B cell (primary cell): Measurements from ENCODE around the gene TOB2. TPM values are rescaled to one million over a fixed set of nuclear protein-coding genes. Genes with fewer than 3 reads are reported as not detected.
A peak's percentile ranks its signal among the peaks of the same experiment; 100 is the strongest.
"Not testable (repeated sequence)": the region's sequence is repeated elsewhere in the genome, so short reads cannot be mapped to it uniquely, and the experiment has no call there.

Experiments used
- ATAC-seq: fragments of 200-7000 bp; cut with Tn5 transposase; one replicate; pipeline ENCODE4 v1.10.0; 2021; ENCODE audit warnings: low read depth, mild to moderate bottlenecking, moderate number of reproducible peaks, moderate library complexity
- CTCF ChIA-PET: fragments of 350-600 bp; sonication (Branson Sonifier 250); formaldehyde crosslinking; loops from one replicate; lab custom pipeline; 2021; ENCODE audit warnings: antibody characterized with exemption, inconsistent platforms; lab: Charles Lee
- POLR2A ChIA-PET: fragments of 350-600 bp; sonication (Branson Sonifier 250); formaldehyde crosslinking; loops from one replicate; lab custom pipeline; 2021; ENCODE audit warnings: antibody characterized with exemption; lab: Charles Lee
- DNase-seq: peaks from one replicate; pipeline ENCODE4 v3.0.0; 2013
- H2AFZ ChIP-seq: 2 replicates; pipeline ENCODE4 v1.6.1; 2012; ENCODE audit warnings: mild to moderate bottlenecking, low read depth, low read length; ENCODE audit not compliant: insufficient read depth, poor library complexity, severe bottlenecking
- H3K27ac ChIP-seq, 2 donors: 1 replicate in 1 of 2; 2 replicates in 1 of 2; pipeline ENCODE4 v1.5.1; 2012 to 2013; ENCODE audit warnings: low read length in 2 of 2, mild to moderate bottlenecking in 2 of 2, moderate library complexity in 1 of 2
- H3K27me3 ChIP-seq, 4 experiments: fragments of 200-600 bp in 1 of 4; sonication (generic) in 1 of 4; replicated peaks in 1 of 4; 1 replicate in 2 of 4; 2 replicates in 2 of 4; pipeline versions ENCODE4 v1.6.1 to v1.7.0; 2013 to 2016; ENCODE audit warnings: low read length in 3 of 4, mild to moderate bottlenecking in 2 of 4, mixed read lengths in 1 of 4, moderate library complexity in 1 of 4; ENCODE audit not compliant: insufficient read depth in 4 of 4, control insufficient read depth in 3 of 4; ENCODE audit errors: control extremely low read depth in 1 of 4
- H3K36me3 ChIP-seq, 2 experiments: replicated peaks in 1 of 2; 1 replicate in 1 of 2; 2 replicates in 1 of 2; pipeline versions ENCODE4 v1.6.1 to v1.7.1; 2013; ENCODE audit warnings: low read length in 1 of 2; ENCODE audit not compliant: insufficient read depth in 2 of 2, control insufficient read depth in 1 of 2; ENCODE audit errors: control extremely low read depth in 1 of 2, extremely low read depth in 1 of 2
- H3K4me1 ChIP-seq, 2 donors: fragments of 200-600 bp in 1 of 2; sonication (generic) in 1 of 2; 1 replicate in 1 of 2; 2 replicates in 1 of 2; pipeline versions ENCODE4 v1.5.1 to v1.6.1; 2013 to 2017; ENCODE audit warnings: low read length in 2 of 2; ENCODE audit not compliant: control insufficient read depth in 2 of 2, insufficient read depth in 2 of 2
- H3K4me2 ChIP-seq: replicated peaks from 2 replicates; pipeline ENCODE3; 2012; ENCODE audit warnings: mild to moderate bottlenecking, low read depth, low read length; ENCODE audit not compliant: poor library complexity, severe bottlenecking
- H3K4me3 ChIP-seq, 5 experiments: fragments of 200-600 bp in 1 of 5; sonication (generic) in 1 of 5; 1 replicate in 3 of 5; 2 replicates in 2 of 5; pipeline versions ENCODE4 v1.5.1 to v1.7.0; 2011 to 2016; ENCODE audit warnings: low read length in 4 of 5, mild to moderate bottlenecking in 4 of 5, low read depth in 2 of 5, control low read depth in 1 of 5, moderate library complexity in 1 of 5; ENCODE audit not compliant: insufficient read depth in 1 of 5; ENCODE audit errors: control extremely low read depth in 1 of 5, extremely low read depth in 1 of 5
- H3K79me2 ChIP-seq: fragments of 200-600 bp; sonication (generic); one replicate; pipeline ENCODE4 v1.6.0; 2016; ENCODE audit warnings: low read length; ENCODE audit not compliant: control insufficient read depth, insufficient read depth
- H3K9ac ChIP-seq: fragments of 200-600 bp; sonication (generic); 2 replicates; pipeline ENCODE4 v1.6.1; 2017; ENCODE audit warnings: mild to moderate bottlenecking, low read length, moderate library complexity
- H3K9me3 ChIP-seq, 3 donors: one replicate each; pipeline versions ENCODE4 v1.6.1 to v1.7.1; 2013; ENCODE audit warnings: low read length in 2 of 3; ENCODE audit not compliant: control insufficient read depth in 2 of 3, insufficient read depth in 1 of 3; ENCODE audit errors: control extremely low read depth in 1 of 3
- H4K20me1 ChIP-seq: 2 replicates; pipeline ENCODE4 v1.6.0; 2012; ENCODE audit warnings: mild to moderate bottlenecking, low read length; ENCODE audit not compliant: insufficient read depth, control insufficient read depth, poor library complexity, severe bottlenecking
- H3K27ac Mint-ChIP-seq: one replicate; pipeline ENCODE4 v1.8.0; 2021; ENCODE audit warnings: mixed read lengths
- H3K27me3 Mint-ChIP-seq: one replicate; pipeline ENCODE4 v1.8.0; 2021; ENCODE audit warnings: mixed read lengths
- H3K4me1 Mint-ChIP-seq: one replicate; pipeline ENCODE4 v1.8.0; 2021; ENCODE audit warnings: mixed read lengths
- H3K4me3 Mint-ChIP-seq: one replicate; pipeline ENCODE4 v1.8.0; 2021; ENCODE audit warnings: mixed read lengths
- H3K9me3 Mint-ChIP-seq: one replicate; pipeline ENCODE4 v1.8.0; 2022; ENCODE audit warnings: mixed read lengths; ENCODE audit not compliant: insufficient read depth
- EZH2 ChIP-seq: IDR thresholded peaks from 2 replicates; pipeline ENCODE4 v1.6.1; 2012; ENCODE audit warnings: borderline replicate concordance, low read depth, mild to moderate bottlenecking, moderate library complexity, low read length; ENCODE audit not compliant: insufficient read depth, poor library complexity, severe bottlenecking
- WGBS: methylation state at CpG from one replicate; pipeline ENCODE4 v1.1.5; 2013; ENCODE audit warnings: missing lambda C conversion rate; ENCODE audit not compliant: insufficient coverage; 5-methylcytosine and 5-hydroxymethylcytosine counted together
- intact Hi-C: fragments of 100-400 bp; cut with micrococcal nuclease; formaldehyde crosslinking; loops from one replicate; pipeline ENCODE4 v1.10.0; 2022
- polyA plus RNA-seq: library from polyadenylated mRNA; depleted of rRNA; stranded (reverse); fragments of >200 nt; gene quantifications from 2 replicates; pipeline ENCODE4 v1.2.3, GENCODE V29; 2012
- total RNA-seq, 2 donors: library from RNA; stranded (reverse); fragments of 120-200 nt in 1 of 2; gene quantifications; 1 replicate in 1 of 2; 2 replicates in 1 of 2; pipeline versions ENCODE4 v1.2.3 to v1.2.4, GENCODE V29; 2013 to 2022
- TF ChIP-seq, protein P1 (sequence below): fragments of 200-600 bp; IDR thresholded peaks from one replicate; pipeline ENCODE4 v1.8.0; 2022; ENCODE audit warnings: antibody characterized with exemption, mild to moderate bottlenecking

The TOB2 gene
- total and polyA plus RNA-seq, 2 donors (not counting 1 experiment from before 2014, with no cell fraction given), result 40.4 to 56.0 TPM

DNA sequence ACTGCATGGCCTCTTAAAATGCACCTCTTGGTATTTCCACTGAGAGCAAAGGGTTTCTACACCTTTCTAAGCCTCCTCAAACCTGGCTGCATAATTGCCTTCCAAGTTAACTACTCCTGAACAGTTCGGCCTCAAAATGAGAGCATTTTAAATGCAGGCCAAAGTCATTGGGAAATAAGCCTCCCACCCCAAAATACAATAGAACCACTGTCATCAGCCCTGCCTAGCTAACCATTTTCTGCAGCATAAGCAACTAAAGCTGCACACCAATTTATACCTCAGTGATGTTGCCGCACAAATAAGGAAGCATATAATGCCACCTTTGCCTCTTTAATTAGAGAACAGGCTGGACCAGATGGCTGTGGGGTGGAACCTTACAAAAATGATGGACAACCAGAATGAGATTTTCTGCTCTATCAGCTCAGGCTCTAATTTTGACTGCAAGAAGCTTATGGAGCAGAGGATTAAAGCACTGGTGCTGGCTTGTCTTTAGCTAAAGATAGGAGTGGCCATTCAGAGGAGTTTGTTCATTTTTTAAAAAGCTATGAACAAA is 4.3 kb downstream of the TOB2 start:
- H3K9me3 Mint-ChIP-seq, result no peaks in the 10 kb centered on the region
- peaks cover 4 to 20% of the 10 kb centered on the region in 2 donors for H3K4me1 ChIP-seq
- no peak for ATAC-seq
- ChIA-PET POLR2A (no interaction called here), CTCF (interaction anchor here (0.9 to 1.9 kb wide), 3 partner anchors 27 to 58 kb away, joined by 5 to 7 read pairs (median 6); partner anchors contain the start of genes ACO2 and PHF5A)
- no peaks in the 10 kb centered on the region for H3K27me3 Mint-ChIP-seq
- no peak overlapping the region for H3K4me3 ChIP-seq
- no peak overlapping the region for H3K9ac ChIP-seq
- H3K4me1 Mint-ChIP-seq, result peaks cover 35% of the 10 kb centered on the region
- no peak for TF ChIP-seq EZH2
- TF ChIP-seq, protein P1, sequence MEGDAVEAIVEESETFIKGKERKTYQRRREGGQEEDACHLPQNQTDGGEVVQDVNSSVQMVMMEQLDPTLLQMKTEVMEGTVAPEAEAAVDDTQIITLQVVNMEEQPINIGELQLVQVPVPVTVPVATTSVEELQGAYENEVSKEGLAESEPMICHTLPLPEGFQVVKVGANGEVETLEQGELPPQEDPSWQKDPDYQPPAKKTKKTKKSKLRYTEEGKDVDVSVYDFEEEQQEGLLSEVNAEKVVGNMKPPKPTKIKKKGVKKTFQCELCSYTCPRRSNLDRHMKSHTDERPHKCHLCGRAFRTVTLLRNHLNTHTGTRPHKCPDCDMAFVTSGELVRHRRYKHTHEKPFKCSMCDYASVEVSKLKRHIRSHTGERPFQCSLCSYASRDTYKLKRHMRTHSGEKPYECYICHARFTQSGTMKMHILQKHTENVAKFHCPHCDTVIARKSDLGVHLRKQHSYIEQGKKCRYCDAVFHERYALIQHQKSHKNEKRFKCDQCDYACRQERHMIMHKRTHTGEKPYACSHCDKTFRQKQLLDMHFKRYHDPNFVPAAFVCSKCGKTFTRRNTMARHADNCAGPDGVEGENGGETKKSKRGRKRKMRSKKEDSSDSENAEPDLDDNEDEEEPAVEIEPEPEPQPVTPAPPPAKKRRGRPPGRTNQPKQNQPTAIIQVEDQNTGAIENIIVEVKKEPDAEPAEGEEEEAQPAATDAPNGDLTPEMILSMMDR, result no peak
- H3K9me3 ChIP-seq, result no peaks in the 10 kb centered on the region
- H3K27me3 ChIP-seq, result no peaks in the 10 kb centered on the region
- intact Hi-C loops, result loop anchor here (10.0 kb wide), 2 partner anchors 182 to 588 kb away; partner anchors contain the start of genes DESI1, ST13, XPNPEP3 and XRCC6
- H3K4me2 ChIP-seq, result no peak overlapping the region
- peaks cover 61% of the 10 kb centered on the region for H4K20me1 ChIP-seq
- no peak for DNase-seq
- peak overlapping the region; percentile 37 for H3K4me3 Mint-ChIP-seq
- H3K27ac ChIP-seq, result peak overlapping the region in 1 of 2 donors; percentile 2
- H2AFZ ChIP-seq, result no peak overlapping the region
- H3K79me2 ChIP-seq, result peaks cover 87% of the 10 kb centered on the region
- 100% methylated on average over 1 of the region's 2 CpGs for WGBS
- peaks cover 0 to 7% of the 10 kb centered on the region in 2 experiments for H3K36me3 ChIP-seq
- H3K27ac Mint-ChIP-seq, result peak overlapping the region; percentile 18

DNA sequence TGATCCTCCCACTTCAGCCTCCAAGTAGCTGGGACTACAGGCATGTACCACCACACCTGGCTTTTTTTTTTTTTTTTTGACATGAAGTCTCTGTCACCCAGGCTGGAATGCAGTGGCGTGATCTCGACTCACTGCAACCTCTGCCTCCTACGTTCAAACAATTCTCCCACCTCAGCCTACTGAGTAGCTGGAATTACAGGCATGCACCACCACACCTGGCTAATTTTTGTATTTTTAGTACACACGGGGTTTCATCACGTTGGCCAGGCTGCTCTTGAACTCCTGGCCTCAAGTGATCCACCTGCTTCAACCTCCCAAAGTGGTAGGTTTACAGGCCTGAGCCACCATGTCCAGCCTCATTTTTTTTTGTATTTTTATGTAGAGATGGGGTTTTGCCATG is 6.1 kb downstream of the TOB2 start:
- H3K27ac Mint-ChIP-seq, H3K9me3 ChIP-seq, DNase-seq, H3K9me3 Mint-ChIP-seq, H3K4me2 ChIP-seq, H3K27me3 ChIP-seq, H3K4me3 Mint-ChIP-seq, H3K27me3 Mint-ChIP-seq, CTCF ChIA-PET, H3K4me3 ChIP-seq, H2AFZ ChIP-seq, H3K27ac ChIP-seq, H3K9ac ChIP-seq, ATAC-seq: not testable (repeated sequence)
- Histone ChIP-seq H3K4me1 (peaks cover 4 to 20% of the 10 kb centered on the region in 2 donors), H3K79me2 (peaks cover 94% of the 10 kb centered on the region), H4K20me1 (peaks cover 69% of the 10 kb centered on the region), H3K36me3 (peaks cover 0 to 25% of the 10 kb centered on the region in 2 experiments)
- POLR2A ChIA-PET, result interaction anchor here (0.7 kb wide), 1 partner anchor 13 kb away, joined by 3 read pairs; no protein-coding TSS in a partner anchor
- intact Hi-C loops, result loop anchor here (10.0 kb wide), 2 partner anchors 184 to 586 kb away; partner anchors contain the start of genes DESI1, ST13, XPNPEP3 and XRCC6
- WGBS, result 93% methylated on average over 3 of the region's 5 CpGs
- H3K4me1 Mint-ChIP-seq, result peaks cover 35% of the 10 kb centered on the region
